Epithelial cell of esophagus (primary cell): Measurements from ENCODE around the gene UBE2J2.

Source experiments
- DNase-seq: peaks from one replicate; pipeline ENCODE4 v3.0.0; 2010; ENCODE audit warnings: low read depth
- H3K4me3 ChIP-seq: 2 replicates; pipeline ENCODE4 v1.5.1; 2011; ENCODE audit warnings: mild to moderate bottlenecking, low read length, control low read depth
- CTCF ChIP-seq: IDR thresholded peaks from 2 replicates; pipeline ENCODE4 v1.5.1; 2011; ENCODE audit warnings: low read depth, mild to moderate bottlenecking, low read length, control low read depth, inconsistent platforms; ENCODE audit not compliant: insufficient read depth; ENCODE audit errors: missing control alignments

UBE2J2 gene

GRCh38 chr1:1212780-1213344, 60.8 kb downstream of the UBE2J2 start:
- H3K4me3 ChIP-seq: no peak overlapping the region
- TF ChIP-seq CTCF: no peak
- DNase-seq: no peak

- DNase-seq: no peak
- no peak for TF ChIP-seq CTCF
- H3K4me3 ChIP-seq: no peak overlapping the region
These were observed 61.9 kb downstream of the UBE2J2 start for GRCh38 chr1:1211541-1212441.

- no peak for DNase-seq
- TF ChIP-seq CTCF: no peak
- H3K4me3 ChIP-seq: no peak overlapping the region
These were observed 62.7 kb downstream of the UBE2J2 start for GRCh38 chr1:1210726-1211540.

- H3K4me3 ChIP-seq: no peak overlapping the region
- no peak for DNase-seq
- TF ChIP-seq CTCF: no peak
These were observed 64.8 kb downstream of the UBE2J2 start for GRCh38 chr1:1208713-1209433.

- no peak for TF ChIP-seq CTCF
- no peak for DNase-seq
These were observed 66.1 kb downstream of the UBE2J2 start for GRCh38 chr1:1207571-1207892.

GRCh38 chr1:1206966-1207531, 66.6 kb downstream of the UBE2J2 start:
- H3K4me3 ChIP-seq: no peak overlapping the region
- no peak for TF ChIP-seq CTCF
- DNase-seq: no peak

More at GRCh38 chr1:1207571-1207892, 66.1 kb downstream of the UBE2J2 start:
- H3K4me3 ChIP-seq: no peak overlapping the region
